ENCODE results near the gene TNKS2. TPM values are rescaled to one million over a fixed set of nuclear protein-coding genes. Genes with fewer than 3 reads are reported as not detected.
"Not testable (repeated sequence)": the region's sequence is repeated elsewhere in the genome, so short reads cannot be mapped to it uniquely, and the experiment has no call there.

The TNKS2 gene
- total RNA-seq, 6 experiments from 2014 or later, result 31.2 to 36.3 (median 34.7) TPM

GRCh38 chr10:91800756-91801155 lies 2.5 kb downstream of the TNKS2 start:
- Mint-ChIP-seq H3K4me1 (ENCODE audit: low read depth) (peaks cover 58% of the 10 kb centered on the region), H3K9me3 (no peaks in the 10 kb centered on the region), H3K4me3 (peak overlapping the region; percentile 91), H3K27me3 (ENCODE audit: insufficient read depth) (no peaks in the 10 kb centered on the region), H3K36me3 (ENCODE audit: low read depth) (peaks cover 19% of the 10 kb centered on the region), H3K27ac (no peak overlapping the region)
- TF ChIP-seq CTCF (IDR thresholded peaks at IDR 0.05), result no peak
- DNase-seq, result no peak

GRCh38 chr10:91803386-91804125 lies 5.3 kb downstream of the TNKS2 start:
- peaks cover 19% of the 10 kb centered on the region for H3K36me3 Mint-ChIP-seq (ENCODE audit: low read depth)

GRCh38 chr10:91804126-91804510 lies 5.9 kb downstream of the TNKS2 start:
- Mint-ChIP-seq H3K9me3 (no peaks in the 10 kb centered on the region), H3K27me3 (ENCODE audit: insufficient read depth) (no peaks in the 10 kb centered on the region), H3K4me1 (ENCODE audit: low read depth) (peaks cover 42% of the 10 kb centered on the region), H3K4me3 (no peak overlapping the region), H3K27ac (no peak overlapping the region), H3K36me3 (ENCODE audit: low read depth) (peaks cover 14% of the 10 kb centered on the region)
- DNase-seq, result no peak
- TF ChIP-seq CTCF (IDR thresholded peaks at IDR 0.05), result no peak

More at GRCh38 chr10:91803386-91804125, 5.3 kb downstream of the TNKS2 start:
- Mint-ChIP-seq H3K27me3 (ENCODE audit: insufficient read depth) (no peaks in the 10 kb centered on the region), H3K4me1 (ENCODE audit: low read depth) (peaks cover 43% of the 10 kb centered on the region), H3K27ac (no peak overlapping the region), H3K4me3 (no peak overlapping the region), H3K9me3 (no peaks in the 10 kb centered on the region)
- DNase-seq, result no peak
- TF ChIP-seq CTCF (IDR thresholded peaks at IDR 0.05), result no peak

GRCh38 chr10:91805110-91805838 lies 7.0 kb downstream of the TNKS2 start:
- H3K4me3 Mint-ChIP-seq, result no peak overlapping the region
- DNase-seq, result no peak
- no peak overlapping the region for H3K27ac Mint-ChIP-seq
- no peaks in the 10 kb centered on the region for H3K27me3 Mint-ChIP-seq (ENCODE audit: insufficient read depth)
- H3K36me3 Mint-ChIP-seq (ENCODE audit: low read depth), result peaks cover 4% of the 10 kb centered on the region
- no peak for TF ChIP-seq CTCF (IDR thresholded peaks at IDR 0.05)
- H3K9me3 Mint-ChIP-seq, result no peaks in the 10 kb centered on the region
- peaks cover 31% of the 10 kb centered on the region for H3K4me1 Mint-ChIP-seq (ENCODE audit: low read depth)

GRCh38 chr10:91807264-91807663 lies 9.0 kb downstream of the TNKS2 start:
- not testable (repeated sequence) for H3K36me3 Mint-ChIP-seq (ENCODE audit: low read depth); DNase-seq; H3K9me3 Mint-ChIP-seq; H3K27me3 Mint-ChIP-seq (ENCODE audit: insufficient read depth); H3K27ac Mint-ChIP-seq; H3K4me3 Mint-ChIP-seq
- peaks cover 23% of the 10 kb centered on the region for H3K4me1 Mint-ChIP-seq (ENCODE audit: low read depth)

GRCh38 chr10:91813251-91813650 lies 15.0 kb downstream of the TNKS2 start:
- Mint-ChIP-seq H3K36me3 (ENCODE audit: low read depth) (peaks cover 23% of the 10 kb centered on the region), H3K27ac (no peak overlapping the region), H3K9me3 (no peaks in the 10 kb centered on the region), H3K4me1 (ENCODE audit: low read depth) (peaks cover 21% of the 10 kb centered on the region), H3K4me3 (no peak overlapping the region), H3K27me3 (ENCODE audit: insufficient read depth) (no peaks in the 10 kb centered on the region; the same call in 1 of the 2 replicates)
- no peak for DNase-seq
- no peak for TF ChIP-seq CTCF (IDR thresholded peaks at IDR 0.05)
